Raji (cell line): ENCODE measurements around the gene FPGT.

ENCODE experiments used
- POLR2A ChIP-seq: IDR thresholded peaks from 2 replicates; pipeline ENCODE4 v1.6.1; 2011; ENCODE audit warnings: low read depth, low read length, control low read depth; ENCODE audit not compliant: insufficient read depth

The FPGT gene

DNA sequence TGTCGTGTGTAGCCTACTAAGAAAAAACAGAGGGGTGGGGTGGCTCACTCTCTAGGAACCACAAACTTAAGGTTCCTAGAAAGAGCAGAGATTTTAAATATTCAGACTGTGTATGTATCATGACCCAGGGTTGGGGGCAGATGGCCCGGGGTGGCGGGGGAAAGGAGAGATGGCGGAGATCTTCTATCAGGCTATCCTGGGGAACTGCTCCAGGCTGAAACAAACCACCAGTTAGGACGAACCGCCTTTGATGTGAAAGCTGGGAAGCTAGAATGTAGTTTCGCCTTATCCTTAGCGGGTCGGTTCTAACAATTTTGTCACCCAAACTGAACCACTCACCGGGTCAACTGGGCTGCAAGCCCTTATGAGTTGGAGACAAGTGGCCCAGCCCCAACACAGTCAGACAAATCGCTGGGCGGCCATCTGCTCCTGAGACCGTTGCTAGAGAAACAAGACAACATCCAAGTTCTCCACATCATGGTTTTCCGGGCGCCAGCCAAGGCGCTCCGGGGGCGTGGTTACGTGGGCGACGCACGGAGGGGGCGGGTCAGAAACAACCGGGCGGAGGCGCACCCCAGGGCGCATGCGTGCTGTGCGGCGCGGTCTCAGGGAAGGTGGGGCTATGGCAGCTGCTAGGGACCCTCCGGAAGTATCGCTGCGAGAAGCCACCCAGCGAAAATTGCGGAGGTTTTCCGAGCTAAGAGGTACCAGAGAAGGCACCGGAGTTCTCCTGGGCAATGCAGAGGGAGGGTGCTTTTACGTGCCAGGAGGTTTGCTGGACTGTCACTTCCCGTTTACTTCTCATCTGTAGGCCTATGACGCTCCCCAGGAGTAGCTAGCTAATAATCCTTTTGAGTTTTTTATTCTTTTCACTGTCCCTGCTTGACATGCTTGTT, at the start of gene FPGT, which contains the start of gene LRRIQ3:
FPGT (plus strand) TSS at position 586 of the 896 bp plus-strand sequence; CDS start at position 623, 37 bp downstream.
LRRIQ3 (minus strand) TSS at position 520 of the 896 bp plus-strand sequence. CDS start 14,492 bp downstream, outside the sequence.
- peak; percentile 77 for TF ChIP-seq POLR2A

DNA sequence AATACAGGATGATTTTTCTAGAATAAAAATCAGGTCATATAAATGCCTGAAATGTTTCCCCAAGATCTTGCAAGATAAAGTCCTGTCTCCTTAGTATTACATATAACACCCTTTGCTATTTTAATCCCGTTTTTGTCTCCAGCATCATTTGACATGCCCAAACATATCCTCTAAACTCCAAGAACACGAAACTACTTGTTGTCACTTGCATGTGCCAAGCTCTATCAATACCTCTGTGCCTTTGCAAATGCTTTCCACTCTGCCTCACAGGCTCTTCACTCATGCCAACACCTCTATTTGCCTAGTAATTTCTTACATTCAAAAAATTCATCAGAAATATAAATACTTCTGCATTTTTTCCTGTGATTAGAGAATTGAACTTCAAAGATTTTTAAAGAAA, 38.0 kb upstream of the FPGT start:
- no peak for TF ChIP-seq POLR2A

DNA sequence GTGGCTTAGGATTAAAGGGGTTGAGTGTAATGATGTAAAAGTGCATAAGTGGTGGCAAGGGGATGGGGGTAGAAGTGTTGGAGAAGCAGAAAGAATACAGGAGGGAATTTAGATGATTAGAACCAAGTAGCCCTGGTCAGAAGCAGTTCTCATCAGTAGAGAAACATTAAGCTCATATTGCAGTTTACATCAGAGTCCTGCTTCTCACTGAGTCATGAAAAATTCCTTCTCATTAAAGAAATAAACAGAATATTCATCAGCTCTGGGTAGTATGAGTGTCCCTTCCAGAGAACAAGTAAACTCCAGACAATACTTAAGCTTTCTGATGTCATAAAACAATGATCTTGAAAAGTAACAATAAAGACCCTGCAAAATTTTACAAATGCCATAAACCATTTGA, 36.5 kb upstream of the FPGT start:
- TF ChIP-seq POLR2A = no peak

DNA sequence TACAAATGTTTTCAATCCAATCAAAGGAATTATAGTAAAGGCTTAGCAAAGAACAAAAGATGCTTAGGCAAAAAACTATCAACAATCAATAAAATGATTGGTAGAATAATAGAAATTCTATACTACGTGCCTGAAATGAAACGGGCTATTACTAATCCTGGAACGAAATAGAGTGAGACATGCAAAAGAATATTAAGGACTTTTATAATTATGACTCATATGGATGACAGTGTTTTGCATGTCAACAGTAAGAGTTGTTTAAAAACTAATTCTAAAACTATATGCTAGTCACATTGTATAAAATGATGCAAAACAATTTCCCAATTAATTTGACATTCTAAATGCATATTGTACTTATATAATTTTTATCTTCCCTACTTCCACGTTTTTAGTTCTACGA, 35.7 kb upstream of the FPGT start:
- no peak for TF ChIP-seq POLR2A

DNA sequence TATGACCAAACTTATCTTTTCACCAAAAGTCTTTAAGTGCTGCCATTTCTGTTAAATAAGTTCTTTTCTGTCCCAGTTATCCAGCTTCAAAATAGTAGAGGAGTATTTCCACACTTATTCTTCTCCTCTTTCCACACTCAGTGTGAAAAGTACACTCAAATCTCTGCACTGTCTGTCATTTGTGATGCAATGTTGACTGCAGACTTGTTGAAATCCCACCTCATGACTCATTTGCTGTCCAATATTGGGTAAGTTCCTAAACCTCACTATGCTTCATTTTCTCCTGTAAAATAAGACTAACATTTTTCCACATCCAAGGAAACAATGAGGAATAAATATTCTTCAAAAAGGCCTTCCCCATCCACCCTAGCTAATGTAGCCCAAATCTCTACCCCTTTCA, 17.6 kb upstream of the FPGT start:
- TF ChIP-seq POLR2A = no peak

DNA sequence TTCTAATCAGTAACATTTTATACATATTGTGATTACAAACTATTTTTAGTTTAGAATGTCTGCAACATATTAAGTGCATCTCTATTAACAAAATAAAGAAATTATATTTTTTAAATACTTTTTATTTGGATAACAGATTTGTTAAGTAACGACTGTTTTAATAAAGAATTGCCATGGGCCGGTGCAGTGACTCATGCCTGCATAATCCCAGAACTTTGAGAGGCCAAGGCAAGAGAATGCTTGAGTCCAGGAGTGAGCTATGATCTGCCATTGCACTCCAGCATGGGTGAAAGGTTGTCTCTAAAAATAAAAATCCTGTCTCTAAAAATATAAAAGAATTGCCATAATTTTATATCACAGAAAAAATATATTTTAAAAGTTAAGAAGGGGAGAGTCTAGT, 4.1 kb upstream of the FPGT start:
- no peak for TF ChIP-seq POLR2A

DNA sequence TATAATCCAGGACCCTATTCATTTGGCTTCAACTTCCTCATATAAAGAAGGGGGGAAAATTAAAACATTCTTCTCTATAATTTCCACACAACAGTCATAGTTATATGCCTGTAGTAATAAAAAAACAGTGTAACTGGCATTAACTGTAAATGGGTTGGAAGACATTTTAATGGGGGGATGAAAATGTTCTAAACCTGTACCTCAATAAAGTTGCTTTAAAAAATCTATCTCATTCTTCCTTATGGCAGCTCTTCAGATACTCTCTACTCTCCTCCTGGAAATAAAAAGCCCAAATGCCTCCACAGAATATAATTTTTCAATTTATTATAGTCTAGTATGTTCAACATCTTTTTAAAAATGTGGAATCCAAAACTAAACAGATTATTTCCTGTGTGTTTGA, 2.7 kb upstream of the FPGT start:
- no peak for TF ChIP-seq POLR2A

DNA sequence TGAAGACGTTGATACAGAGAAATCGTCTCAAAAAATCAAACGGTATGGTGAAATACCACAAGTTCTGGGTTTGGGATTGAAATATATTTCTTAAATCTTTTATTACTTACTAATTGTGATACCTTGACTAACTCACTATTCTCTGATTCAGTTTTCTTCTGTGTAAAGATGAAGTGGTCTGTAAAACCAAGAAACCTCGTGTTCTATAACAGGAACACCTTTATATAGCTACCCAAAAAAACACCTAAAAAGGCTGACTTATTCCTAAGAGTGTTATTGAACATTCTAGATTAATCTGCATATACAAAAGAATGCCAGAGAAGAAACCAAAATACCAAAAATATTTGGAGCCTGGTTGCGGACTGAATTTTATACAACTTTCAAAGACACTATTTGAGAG, 787 bp upstream of the FPGT start:
- TF ChIP-seq POLR2A = no peak

DNA sequence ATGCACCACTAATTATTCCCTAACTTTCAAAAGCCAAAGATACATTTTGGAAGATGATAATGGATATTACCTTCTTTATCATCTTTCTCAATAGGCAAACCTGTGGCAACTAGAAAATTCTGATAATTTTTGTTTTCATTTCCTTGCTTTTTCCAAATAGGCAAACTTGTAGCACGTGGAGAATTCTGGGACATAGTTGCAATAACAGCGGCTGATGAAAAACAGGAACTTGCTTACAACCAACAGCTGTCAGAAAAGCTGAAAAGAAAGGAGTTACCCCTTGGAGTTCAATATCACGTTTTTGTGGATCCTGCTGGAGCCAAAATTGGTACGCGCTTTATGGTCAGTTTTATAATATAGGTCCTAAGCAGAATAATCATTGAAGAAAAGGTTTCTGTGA, 1.5 kb downstream of the FPGT start:
- no peak for TF ChIP-seq POLR2A

DNA sequence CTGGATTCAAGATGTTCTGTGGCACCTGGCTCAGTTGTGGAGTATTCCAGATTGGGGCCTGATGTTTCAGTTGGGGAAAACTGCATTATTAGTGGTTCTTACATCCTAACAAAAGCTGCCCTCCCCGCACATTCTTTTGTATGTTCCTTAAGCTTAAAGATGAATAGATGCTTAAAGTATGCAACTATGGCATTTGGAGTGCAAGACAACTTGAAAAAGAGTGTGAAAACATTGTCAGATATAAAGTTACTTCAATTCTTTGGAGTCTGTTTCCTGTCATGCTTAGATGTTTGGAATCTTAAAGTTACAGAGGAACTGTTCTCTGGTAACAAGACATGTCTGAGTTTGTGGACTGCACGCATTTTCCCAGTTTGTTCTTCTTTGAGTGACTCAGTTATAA, 7.2 kb downstream of the FPGT start:
- no peak for TF ChIP-seq POLR2A

DNA sequence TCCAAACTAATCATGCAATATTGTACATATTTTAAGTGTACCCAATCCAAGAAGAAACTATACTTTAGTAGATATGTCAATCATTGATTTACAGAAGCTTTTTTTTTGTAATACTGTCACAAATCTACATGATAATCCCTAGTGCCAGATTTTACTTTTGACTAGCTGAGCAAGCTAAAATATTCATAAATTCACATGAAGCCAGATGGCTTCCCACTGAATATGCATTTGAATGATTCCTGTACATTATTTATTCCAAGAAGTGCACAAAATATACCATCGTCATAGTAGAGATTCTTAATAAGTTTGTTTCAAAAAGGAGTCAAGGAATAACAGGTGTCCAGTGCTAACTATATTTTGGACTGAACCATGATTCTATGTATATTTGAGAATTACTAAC, 17.2 kb downstream of the FPGT start:
- TF ChIP-seq POLR2A = no peak

DNA sequence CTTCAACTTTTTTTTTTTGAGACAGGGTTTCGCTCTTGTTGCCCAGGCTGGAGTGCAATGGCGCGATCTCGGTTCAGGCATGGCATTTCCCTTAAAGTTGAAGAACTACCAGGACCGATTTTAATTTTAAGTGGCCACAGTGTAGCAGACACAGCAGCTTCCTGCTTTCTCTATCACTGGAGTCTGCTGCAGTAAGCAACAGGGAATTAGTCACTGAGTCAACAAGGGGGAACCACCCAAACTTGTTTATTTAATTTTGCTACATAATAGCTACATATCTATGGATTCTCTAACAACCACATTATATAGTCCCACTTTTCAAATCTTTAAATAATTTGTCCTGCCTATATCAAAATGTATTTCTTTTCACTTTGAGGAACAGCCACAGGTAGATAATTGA, 24.7 kb downstream of the FPGT start:
- no peak for TF ChIP-seq POLR2A

DNA sequence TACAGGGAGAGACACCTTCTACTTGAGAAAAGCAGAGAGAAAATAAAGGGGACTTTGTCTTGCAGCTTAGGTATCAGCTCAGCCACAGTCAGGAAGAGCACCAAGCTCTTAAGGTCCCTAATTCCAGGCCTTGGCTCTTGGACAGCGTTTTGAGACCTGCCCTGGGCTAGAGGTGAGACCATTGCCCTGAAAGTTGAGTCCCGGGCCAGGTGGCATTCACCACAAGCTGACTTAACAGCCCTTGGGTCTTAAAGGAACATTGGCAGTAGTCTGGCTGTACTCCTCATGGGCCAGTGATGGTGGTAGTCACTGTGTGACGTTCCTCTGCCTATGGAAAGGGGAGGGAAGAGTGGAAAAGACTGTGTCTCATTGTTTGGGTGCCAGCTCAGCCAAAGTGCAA, 25.4 kb downstream of the FPGT start:
- TF ChIP-seq POLR2A = no peak

DNA sequence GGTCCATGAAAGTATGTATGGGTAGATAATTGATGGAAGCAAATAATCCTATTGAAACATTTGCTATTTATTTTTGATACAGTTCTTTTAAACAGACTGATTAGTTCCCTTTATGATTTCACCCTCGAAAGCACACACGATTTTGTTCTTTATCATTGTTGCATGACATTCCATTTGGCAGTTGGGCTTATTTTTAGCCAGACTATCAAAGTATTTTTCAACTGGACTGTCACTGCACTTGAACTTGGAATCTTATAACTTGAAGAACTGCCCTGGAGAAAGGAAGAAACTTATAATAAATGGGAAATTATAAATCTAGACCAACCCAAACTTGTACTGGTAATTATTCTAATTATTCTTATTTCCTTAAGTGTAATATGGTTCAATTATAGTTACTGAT, 37.1 kb downstream of the FPGT start, which contains the start of gene TNNI3K:
TNNI3K (plus strand) TSS at position 235 of the 400 bp plus-strand sequence; CDS start at position 300, 65 bp downstream.
- TF ChIP-seq POLR2A = no peak

DNA sequence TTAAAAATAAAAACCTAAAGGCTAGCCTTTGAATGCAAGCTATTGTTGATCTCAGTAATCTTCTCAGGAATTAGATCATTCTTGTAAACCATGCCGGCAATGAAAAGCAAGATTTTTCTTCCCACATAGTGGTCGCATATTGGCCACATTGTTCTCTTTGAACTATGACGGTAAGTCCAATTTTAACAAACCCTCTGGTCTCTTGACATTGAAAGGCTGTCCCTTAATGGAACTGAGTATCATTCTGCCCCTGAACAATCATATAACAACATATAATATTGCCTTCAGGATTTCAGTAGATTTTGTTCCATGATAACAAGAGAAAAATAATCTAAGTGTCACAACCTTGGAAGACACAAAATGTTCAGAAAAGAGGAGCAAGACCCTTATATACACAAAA, 38.4 kb downstream of the FPGT start:
- TF ChIP-seq POLR2A = no peak

DNA sequence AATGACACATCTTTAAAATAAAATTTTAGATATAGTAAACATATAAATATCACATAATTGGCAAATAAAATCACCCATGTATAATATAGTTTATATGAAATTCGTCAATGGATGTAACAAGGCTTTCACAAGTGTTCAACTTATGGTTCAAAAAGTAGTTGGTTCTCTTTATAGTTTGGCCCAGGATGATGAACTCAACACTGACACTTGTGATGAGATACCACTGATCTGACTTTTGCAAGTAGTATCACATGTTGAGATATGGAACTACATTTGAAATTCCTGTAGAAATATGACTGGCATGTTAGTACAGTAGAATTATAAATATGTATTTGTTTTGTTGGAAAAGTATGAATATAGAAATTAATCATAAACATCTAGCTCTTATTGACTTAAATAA, 39.0 kb downstream of the FPGT start:
- TF ChIP-seq POLR2A = no peak

DNA sequence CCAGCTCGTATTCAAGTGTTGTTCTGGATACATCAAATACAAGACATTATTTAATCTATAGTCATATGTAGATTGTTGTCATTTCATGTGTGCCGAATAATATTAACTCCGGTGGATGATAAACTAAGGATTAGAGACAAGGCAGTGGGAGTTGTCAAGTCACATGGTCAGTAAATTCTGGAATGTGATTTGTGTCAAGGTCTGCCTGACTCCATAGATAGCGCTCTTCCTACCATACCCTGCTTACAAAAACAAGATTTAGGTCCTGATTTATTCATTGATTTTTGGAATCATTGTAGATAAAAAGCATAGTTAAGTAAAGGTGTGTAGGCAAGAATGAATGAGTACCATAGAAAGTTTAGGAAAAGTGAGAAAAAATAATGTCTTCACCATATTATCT, 39.7 kb downstream of the FPGT start:
- no peak for TF ChIP-seq POLR2A
